Epithelial cell of proximal tubule (primary cell): ENCODE results near the gene RPS6KB2. TPM values are rescaled to one million over a fixed set of nuclear protein-coding genes. Genes with fewer than 3 reads are reported as not detected.

ENCODE experiments used
- DNase-seq: peaks from one replicate; pipeline ENCODE4 v3.0.0-alpha.2; 2011; ENCODE audit warnings: low read depth
- H3K4me3 ChIP-seq: 2 replicates; pipeline ENCODE4 v1.5.1; 2011; ENCODE audit warnings: low read depth, mild to moderate bottlenecking, low read length
- total RNA-seq: library from RNA; depleted of rRNA; stranded (reverse); fragments of >200 nt; gene quantifications from 2 replicates; pipeline ENCODE4 v1.2.3, GENCODE V29; 2015
- TF ChIP-seq, protein P1 (sequence below): conservative IDR thresholded peaks from 2 replicates; pipeline ENCODE4 v1.5.1; 2012; ENCODE audit warnings: low read depth, mild to moderate bottlenecking, low read length

The RPS6KB2 gene
- total RNA-seq, 1 donor from 2014 or later: 64.1 TPM

GRCh38 chr11:67412495-67413179 lies 15.7 kb upstream of the RPS6KB2 start:
- TF ChIP-seq, protein P1, sequence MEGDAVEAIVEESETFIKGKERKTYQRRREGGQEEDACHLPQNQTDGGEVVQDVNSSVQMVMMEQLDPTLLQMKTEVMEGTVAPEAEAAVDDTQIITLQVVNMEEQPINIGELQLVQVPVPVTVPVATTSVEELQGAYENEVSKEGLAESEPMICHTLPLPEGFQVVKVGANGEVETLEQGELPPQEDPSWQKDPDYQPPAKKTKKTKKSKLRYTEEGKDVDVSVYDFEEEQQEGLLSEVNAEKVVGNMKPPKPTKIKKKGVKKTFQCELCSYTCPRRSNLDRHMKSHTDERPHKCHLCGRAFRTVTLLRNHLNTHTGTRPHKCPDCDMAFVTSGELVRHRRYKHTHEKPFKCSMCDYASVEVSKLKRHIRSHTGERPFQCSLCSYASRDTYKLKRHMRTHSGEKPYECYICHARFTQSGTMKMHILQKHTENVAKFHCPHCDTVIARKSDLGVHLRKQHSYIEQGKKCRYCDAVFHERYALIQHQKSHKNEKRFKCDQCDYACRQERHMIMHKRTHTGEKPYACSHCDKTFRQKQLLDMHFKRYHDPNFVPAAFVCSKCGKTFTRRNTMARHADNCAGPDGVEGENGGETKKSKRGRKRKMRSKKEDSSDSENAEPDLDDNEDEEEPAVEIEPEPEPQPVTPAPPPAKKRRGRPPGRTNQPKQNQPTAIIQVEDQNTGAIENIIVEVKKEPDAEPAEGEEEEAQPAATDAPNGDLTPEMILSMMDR: no peak
- no peak for DNase-seq
- H3K4me3 ChIP-seq: no peak overlapping the region

DNA sequence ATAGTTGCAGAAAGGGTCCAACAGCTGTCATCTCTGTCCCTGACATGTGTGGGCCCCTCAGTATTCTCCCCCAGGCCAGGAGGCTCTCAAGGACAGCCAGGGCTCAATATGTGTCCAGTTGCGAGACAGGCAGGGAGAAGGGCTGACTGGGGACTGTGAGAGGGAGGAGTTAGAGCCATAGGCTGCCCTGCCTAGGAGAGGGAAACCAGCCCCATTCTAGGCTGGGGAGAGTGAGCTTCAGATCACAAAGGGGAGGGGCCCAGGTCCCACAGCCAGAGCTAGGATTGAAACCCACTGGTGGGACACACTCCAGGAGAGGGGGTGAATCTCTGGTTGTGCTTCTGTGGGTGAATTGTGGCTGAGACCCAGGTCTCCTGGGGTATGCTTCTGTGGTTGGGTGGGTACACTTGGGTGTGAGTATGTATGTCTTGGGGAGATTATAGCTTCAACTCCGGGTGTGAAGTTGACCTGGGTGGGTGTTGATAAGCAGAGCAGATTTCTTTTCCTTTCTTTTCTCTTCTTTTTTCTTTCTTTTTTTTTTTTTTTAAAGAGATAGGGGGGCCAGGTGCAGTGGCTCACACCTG lies 14.9 kb upstream of the RPS6KB2 start:
- no peak overlapping the region for H3K4me3 ChIP-seq

GRCh38 chr11:67415501-67416304 lies 12.6 kb upstream of the RPS6KB2 start, which contains the start of gene CARNS1:
CARNS1 (plus strand) TSS chr11:67415678; CDS start chr11:67416200, 522 bp downstream.
- DNase-seq: no peak
- TF ChIP-seq, protein P1: no peak
- no peak within 1 kb of the TSS for H3K4me3 ChIP-seq

More for the DNA sequence above, 14.9 kb upstream of the RPS6KB2 start:
- DNase-seq: no peak
- TF ChIP-seq, protein P1: no peak

DNA sequence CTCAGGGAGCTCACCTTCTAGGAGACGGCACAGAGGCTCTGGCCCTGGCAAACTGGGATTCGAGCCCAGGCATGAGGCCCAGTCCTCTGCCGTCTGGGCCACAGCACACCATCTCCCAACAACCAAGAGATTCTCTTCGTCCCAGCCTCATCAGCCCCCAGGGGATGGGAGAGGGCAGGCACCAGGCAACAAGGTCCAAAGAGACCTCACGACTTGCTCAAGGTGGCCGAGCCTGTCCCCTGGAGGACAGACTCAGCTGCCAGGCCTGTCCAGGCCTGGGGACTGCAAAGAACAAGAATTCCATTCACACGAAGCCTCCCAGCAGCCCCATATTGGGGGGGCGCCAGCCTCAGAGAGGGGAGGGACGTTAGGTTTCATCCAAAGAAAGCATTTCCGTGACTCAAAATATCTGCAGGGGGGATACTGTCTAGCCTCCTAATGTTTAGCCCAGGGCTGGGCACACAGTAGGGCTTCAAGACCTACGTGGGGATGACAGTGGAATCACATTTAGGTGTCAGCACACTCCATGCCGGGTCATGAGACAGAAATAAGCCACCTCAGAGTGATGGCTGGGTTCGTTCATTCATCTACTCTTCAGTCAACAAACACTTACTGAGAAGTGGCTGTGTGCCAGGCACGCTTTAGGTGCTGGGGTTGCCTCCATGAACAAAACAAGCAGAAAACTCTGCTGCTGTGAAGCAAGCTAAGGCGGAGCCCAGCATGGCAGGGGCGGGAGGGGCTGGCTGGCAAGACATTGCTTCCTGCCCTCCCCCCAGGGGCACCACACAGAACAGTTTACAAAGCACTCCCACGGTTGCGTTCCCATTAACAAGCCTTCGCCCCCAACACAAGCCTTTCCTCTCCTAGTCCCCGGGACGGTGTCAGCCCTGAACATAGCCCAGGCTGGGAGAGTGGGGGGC lies 11.6 kb upstream of the RPS6KB2 start:
- no peak for DNase-seq
- TF ChIP-seq, protein P1: no peak
- H3K4me3 ChIP-seq: no peak overlapping the region

DNA sequence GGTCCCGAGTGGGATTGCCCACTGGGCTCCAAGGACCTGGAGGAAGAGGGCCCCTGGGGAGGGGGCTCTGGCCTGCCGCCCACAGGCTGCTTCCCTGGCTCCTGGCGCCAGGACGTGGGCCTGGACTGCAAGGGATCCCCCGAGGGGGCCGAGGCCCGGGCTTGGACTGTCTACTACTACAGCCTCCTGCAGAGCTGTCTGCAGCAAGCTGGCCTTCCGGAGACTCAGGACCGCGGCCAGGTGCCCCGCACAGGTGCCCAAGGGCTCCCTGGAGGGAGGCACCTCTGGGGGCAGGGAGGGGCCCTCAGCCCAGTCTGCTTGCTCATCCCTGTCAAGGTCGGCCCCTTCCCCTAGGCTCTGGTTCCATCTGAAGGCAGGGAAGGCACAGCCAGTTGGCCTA lies 10.9 kb upstream of the RPS6KB2 start:
- H3K4me3 ChIP-seq: no peak overlapping the region
- TF ChIP-seq, protein P1: no peak
- DNase-seq: no peak

- no peak overlapping the region for H3K4me3 ChIP-seq
- DNase-seq: no peak
- TF ChIP-seq, protein P1: no peak
Measured at GRCh38 chr11:67418476-67419281, 9.6 kb upstream of the RPS6KB2 start.
